Measurements from ENCODE around the gene MICAL2. TPM values are rescaled to one million over a fixed set of nuclear protein-coding genes. Genes with fewer than 3 reads are reported as not detected.

MICAL2 gene
- total and polyA plus RNA-seq, 2 of the 13 experiments (the other 11 are each of a cell fraction or from before 2014, with no cell fraction given) = 0.78 to 1.1 TPM

- Histone ChIP-seq H3K4me2 (ENCODE audit: low read depth, low read length) (no peak overlapping the region), H3K27me3 (ENCODE audit: control insufficient read depth in 1 of 2, insufficient read depth in 2 of 2, low read length in 2 of 2) (no peaks in the 10 kb centered on the region), H4K20me1 (ENCODE audit: insufficient read depth, low read length) (no peaks in the 10 kb centered on the region), H3K4me3 (replicated peaks in 1 of 3; ENCODE audit: insufficient read depth in 1 of 3, low read depth in 2 of 3, low read length in 3 of 3) (no peak overlapping the region), H3K36me3 (replicated peaks in 1 of 2; ENCODE audit: control insufficient read depth in 1 of 2, insufficient read depth in 2 of 2, low read length in 2 of 2) (no peaks in the 10 kb centered on the region), H3K27ac (ENCODE audit: extremely low read length, insufficient read depth, low read length) (no peak overlapping the region), H3K79me2 (ENCODE audit: insufficient read depth, low read length) (no peaks in the 10 kb centered on the region), H3K9ac (ENCODE audit: insufficient read depth, low read depth, low read length) (no peak overlapping the region), H2AFZ (ENCODE audit: low read length) (no peak overlapping the region), H3K9me3 (ENCODE audit: low read length) (no peaks in the 10 kb centered on the region), H3K4me1 (ENCODE audit: insufficient read depth, low read length) (peaks cover 49% of the 10 kb centered on the region)
- POLR2A ChIA-PET = no interaction called here
- TF ChIP-seq NFKBIZ (CRISPR knock-in tag; IDR thresholded peaks at IDR 0.05) (no peak), ZFP36 (IDR thresholded peaks at IDR 0.05; ENCODE audit: borderline replicate concordance, low read depth, low read length, partially characterized antibody) (no peak), ZBTB42 (CRISPR knock-in tag; IDR thresholded peaks at IDR 0.05) (no peak), ZBTB7B (CRISPR knock-in tag; IDR thresholded peaks at IDR 0.05) (no peak), SOX13 (IDR thresholded peaks at IDR 0.05) (no peak), SOX13 (CRISPR knock-in tag; conservative IDR thresholded peaks at IDR 0.05 in 1 of 2, IDR thresholded peaks at IDR 0.05 in 1 of 2) (no peak), ZNF562 (CRISPR knock-in tag; IDR thresholded peaks at IDR 0.05; ENCODE audit: borderline replicate concordance) (no peak), KLF6 (CRISPR knock-in tag; IDR thresholded peaks at IDR 0.05) (no peak), PTBP1 (IDR thresholded peaks at IDR 0.05; ENCODE audit: low read depth, low read length, poor library complexity, severe bottlenecking) (no peak), ZNF543 (CRISPR knock-in tag; IDR thresholded peaks at IDR 0.05) (no peak), SAP130 (CRISPR knock-in tag; IDR thresholded peaks at IDR 0.05; ENCODE audit: low read depth) (no peak), HOMEZ (CRISPR knock-in tag; IDR thresholded peaks at IDR 0.05; ENCODE audit: low read depth) (no peak), CHD4 (IDR thresholded peaks at IDR 0.05; ENCODE audit: borderline replicate concordance, low read length) (no peak), HMGA1 (CRISPR knock-in tag; conservative IDR thresholded peaks at IDR 0.05) (no peak), FOXK1 (CRISPR knock-in tag; IDR thresholded peaks at IDR 0.05; ENCODE audit: borderline replicate concordance, low read depth) (no peak), ZNF296 (CRISPR knock-in tag; conservative IDR thresholded peaks at IDR 0.05) (no peak), ZBTB20 (CRISPR knock-in tag; IDR thresholded peaks at IDR 0.05; ENCODE audit: borderline replicate concordance, low read depth) (no peak), MTA1 (CRISPR knock-in tag; IDR thresholded peaks at IDR 0.05; ENCODE audit: borderline replicate concordance) (no peak), ETV6 (CRISPR knock-in tag; conservative IDR thresholded peaks at IDR 0.05) (no peak), ZNF12 (CRISPR knock-in tag; IDR thresholded peaks at IDR 0.05) (no peak)
- TF ChIP-seq, protein P1, sequence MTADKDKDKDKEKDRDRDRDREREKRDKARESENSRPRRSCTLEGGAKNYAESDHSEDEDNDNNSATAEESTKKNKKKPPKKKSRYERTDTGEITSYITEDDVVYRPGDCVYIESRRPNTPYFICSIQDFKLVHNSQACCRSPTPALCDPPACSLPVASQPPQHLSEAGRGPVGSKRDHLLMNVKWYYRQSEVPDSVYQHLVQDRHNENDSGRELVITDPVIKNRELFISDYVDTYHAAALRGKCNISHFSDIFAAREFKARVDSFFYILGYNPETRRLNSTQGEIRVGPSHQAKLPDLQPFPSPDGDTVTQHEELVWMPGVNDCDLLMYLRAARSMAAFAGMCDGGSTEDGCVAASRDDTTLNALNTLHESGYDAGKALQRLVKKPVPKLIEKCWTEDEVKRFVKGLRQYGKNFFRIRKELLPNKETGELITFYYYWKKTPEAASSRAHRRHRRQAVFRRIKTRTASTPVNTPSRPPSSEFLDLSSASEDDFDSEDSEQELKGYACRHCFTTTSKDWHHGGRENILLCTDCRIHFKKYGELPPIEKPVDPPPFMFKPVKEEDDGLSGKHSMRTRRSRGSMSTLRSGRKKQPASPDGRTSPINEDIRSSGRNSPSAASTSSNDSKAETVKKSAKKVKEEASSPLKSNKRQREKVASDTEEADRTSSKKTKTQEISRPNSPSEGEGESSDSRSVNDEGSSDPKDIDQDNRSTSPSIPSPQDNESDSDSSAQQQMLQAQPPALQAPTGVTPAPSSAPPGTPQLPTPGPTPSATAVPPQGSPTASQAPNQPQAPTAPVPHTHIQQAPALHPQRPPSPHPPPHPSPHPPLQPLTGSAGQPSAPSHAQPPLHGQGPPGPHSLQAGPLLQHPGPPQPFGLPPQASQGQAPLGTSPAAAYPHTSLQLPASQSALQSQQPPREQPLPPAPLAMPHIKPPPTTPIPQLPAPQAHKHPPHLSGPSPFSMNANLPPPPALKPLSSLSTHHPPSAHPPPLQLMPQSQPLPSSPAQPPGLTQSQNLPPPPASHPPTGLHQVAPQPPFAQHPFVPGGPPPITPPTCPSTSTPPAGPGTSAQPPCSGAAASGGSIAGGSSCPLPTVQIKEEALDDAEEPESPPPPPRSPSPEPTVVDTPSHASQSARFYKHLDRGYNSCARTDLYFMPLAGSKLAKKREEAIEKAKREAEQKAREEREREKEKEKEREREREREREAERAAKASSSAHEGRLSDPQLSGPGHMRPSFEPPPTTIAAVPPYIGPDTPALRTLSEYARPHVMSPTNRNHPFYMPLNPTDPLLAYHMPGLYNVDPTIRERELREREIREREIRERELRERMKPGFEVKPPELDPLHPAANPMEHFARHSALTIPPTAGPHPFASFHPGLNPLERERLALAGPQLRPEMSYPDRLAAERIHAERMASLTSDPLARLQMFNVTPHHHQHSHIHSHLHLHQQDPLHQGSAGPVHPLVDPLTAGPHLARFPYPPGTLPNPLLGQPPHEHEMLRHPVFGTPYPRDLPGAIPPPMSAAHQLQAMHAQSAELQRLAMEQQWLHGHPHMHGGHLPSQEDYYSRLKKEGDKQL (CRISPR knock-in tag; IDR thresholded peaks at IDR 0.05; ENCODE audit: low read depth) = no peak
- no TSS peak for BruUV-seq (replicated peaks)
- no peak for FAIRE-seq
- 87% methylated on average over 10 of the region's 10 CpGs for WGBS (ENCODE audit: low lambda C conversion rate)
- in situ Hi-C loops (cut with HindIII; ENCODE audit: extremely low pct_ligation_motif_present, low pct_unique_long_range_greater_than_20kb) (no loop called here), intact Hi-C loops (cut with micrococcal nuclease; ENCODE audit: unreplicated experiment) (no loop called here)
- ATAC-seq = no peak
- CTCF ChIA-PET (ENCODE audit: low intra/inter-chr PET ratio, low total read pairs) = no interaction called here
- no peak for DNase-seq (ENCODE audit: low spot score)
Observed at GRCh38 chr11:12216041-12216451, 105.7 kb downstream of the MICAL2 start.
